PC-9 (cell line): ENCODE results near the gene TRPV5. TPM values are rescaled to one million over a fixed set of nuclear protein-coding genes. Genes with fewer than 3 reads are reported as not detected.
A peak's percentile ranks its signal among the peaks of the same experiment; 100 is the strongest.

Source experiments
- BruUV-seq: library from RNA; stranded (reverse); fragments of 400-500 nt; replicated peaks from 2 replicates; lab custom pipeline; 2021; lab: Mats Ljungman, UMichigan
- CTCF ChIA-PET: fragments of 300-600 bp; sonication (Branson Sonifier 250); formaldehyde crosslinking; loops from one replicate; lab custom pipeline; 2022; ENCODE audit warnings: antibody characterized with exemption; lab: Charles Lee
- POLR2A ChIA-PET: fragments of 300-600 bp; sonication (Branson Sonifier 250); formaldehyde crosslinking; loops from one replicate; lab custom pipeline; 2022; ENCODE audit warnings: antibody characterized with exemption; ENCODE audit not compliant: unreplicated experiment; lab: Charles Lee
- DNase-seq, 2 experiments: peaks; one replicate each; pipeline versions ENCODE4 v3.0.0 to v3.0.0-alpha.2; 2015 to 2022; ENCODE audit warnings: mixed read lengths in 1 of 2
- H2AFZ ChIP-seq: fragments of 200-600 bp; sonication (generic); 2 replicates; pipeline ENCODE4 v1.8.1; 2017; ENCODE audit warnings: antibody characterized with exemption
- H3F3A ChIP-seq: fragments of 200-600 bp; sonication (generic); 2 replicates; pipeline ENCODE4 v1.8.1; 2017; ENCODE audit warnings: antibody characterized with exemption, mild to moderate bottlenecking, low read depth; ENCODE audit not compliant: insufficient read depth
- H3K27ac ChIP-seq: fragments of 200-600 bp; sonication (generic); 2 replicates; pipeline ENCODE4 v1.6.1; 2016; ENCODE audit warnings: mixed run types
- H3K27me3 ChIP-seq: fragments of 200-600 bp; sonication (generic); 2 replicates; pipeline ENCODE4 v1.6.1; 2016; ENCODE audit warnings: low read depth, mixed run types; ENCODE audit not compliant: insufficient read depth
- H3K36me3 ChIP-seq: fragments of 200-600 bp; sonication (generic); 2 replicates; pipeline ENCODE4 v1.6.1; 2016; ENCODE audit warnings: low read depth, mixed run types
- H3K4me1 ChIP-seq: fragments of 200-600 bp; sonication (generic); replicated peaks from 2 replicates; pipeline ENCODE4 v1.6.1; 2016; ENCODE audit warnings: mixed run types; ENCODE audit not compliant: insufficient read depth
- H3K4me2 ChIP-seq: fragments of 200-600 bp; sonication (generic); 2 replicates; pipeline ENCODE4 v1.6.1; 2017; ENCODE audit warnings: mixed run types
- H3K4me3 ChIP-seq: fragments of 200-600 bp; sonication (generic); 2 replicates; pipeline ENCODE4 v1.6.1; 2016; ENCODE audit warnings: mixed run types
- H3K79me2 ChIP-seq: fragments of 200-600 bp; sonication (generic); 2 replicates; pipeline ENCODE4 v1.6.1; 2017; ENCODE audit warnings: low read depth, mixed run types
- H3K9me2 ChIP-seq: fragments of 200-600 bp; sonication (generic); 2 replicates; pipeline ENCODE4 v1.8.1; 2017; ENCODE audit warnings: mild to moderate bottlenecking; ENCODE audit not compliant: insufficient read depth
- H3K9me3 ChIP-seq: fragments of 200-600 bp; sonication (generic); 2 replicates; pipeline ENCODE4 v1.8.1; 2016; ENCODE audit warnings: low read depth; ENCODE audit not compliant: insufficient read depth
- H4K20me1 ChIP-seq: fragments of 200-600 bp; sonication (generic); 2 replicates; pipeline ENCODE4 v1.8.1; 2017; ENCODE audit not compliant: insufficient read depth
- CTCF ChIP-seq: fragments of 200-600 bp; sonication (generic); conservative IDR thresholded peaks from 2 replicates; pipeline ENCODE4 v1.6.1; 2017; ENCODE audit warnings: mixed run types, antibody characterized with exemption, mild to moderate bottlenecking, moderate library complexity
- EZH2 ChIP-seq: fragments of 200-600 bp; sonication (generic); IDR thresholded peaks from 2 replicates; pipeline ENCODE4 v1.8.0; 2017; ENCODE audit warnings: antibody characterized with exemption, low read depth
- intact Hi-C: fragments of 100-400 bp; cut with micrococcal nuclease; formaldehyde crosslinking; loops from one replicate; pipeline ENCODE4 v1.10.0; 2022; ENCODE audit not compliant: unreplicated experiment
- total RNA-seq: library from RNA; stranded (reverse); gene quantifications from 2 replicates; pipeline ENCODE4 v1.2.3, GENCODE V29; 2021

TRPV5 gene
- total RNA-seq, 1 experiment from 2014 or later = not detected

GRCh38 chr7:142879060-142879459 is 54.5 kb downstream of the TRPV5 start:
- intact Hi-C loops = no loop called here

GRCh38 chr7:142878315-142878714 is 55.2 kb downstream of the TRPV5 start:
- DNase-seq = peak in 1 of 2 experiments; percentile 52
- peaks cover 3% of the 10 kb centered on the region; the same call in 1 of the 2 replicates for H4K20me1 ChIP-seq
- BruUV-seq = no TSS peak
- H3K27ac ChIP-seq = no peak overlapping the region
- no peak overlapping the region for H3K4me3 ChIP-seq
- no peaks in the 10 kb centered on the region for H3K27me3 ChIP-seq
- no peak overlapping the region for H3K4me2 ChIP-seq
- no peaks in the 10 kb centered on the region for H3K36me3 ChIP-seq
- no peaks in the 10 kb centered on the region for H3K79me2 ChIP-seq
- POLR2A ChIA-PET = no interaction called here
- no peaks in the 10 kb centered on the region for H3K9me3 ChIP-seq
- intact Hi-C loops = no loop called here
- TF ChIP-seq EZH2 = no peak
- no peak for TF ChIP-seq CTCF
- CTCF ChIA-PET = no interaction called here
- H3K4me1 ChIP-seq = peaks cover 19% of the 10 kb centered on the region
- no peak overlapping the region for H2AFZ ChIP-seq
- no peaks in the 10 kb centered on the region for H3K9me2 ChIP-seq
- H3F3A ChIP-seq = peaks cover 5% of the 10 kb centered on the region; the same call in 1 of the 2 replicates

More at GRCh38 chr7:142879060-142879459, 54.5 kb downstream of the TRPV5 start:
- Histone ChIP-seq H3K4me2 (no peak overlapping the region), H3K4me3 (no peak overlapping the region), H3K9me2 (no peaks in the 10 kb centered on the region), H3K9me3 (no peaks in the 10 kb centered on the region), H3K79me2 (no peaks in the 10 kb centered on the region), H4K20me1 (peaks cover 3% of the 10 kb centered on the region; the same call in 1 of the 2 replicates), H3K36me3 (no peaks in the 10 kb centered on the region), H3K27ac (no peak overlapping the region), H3K4me1 (peaks cover 19% of the 10 kb centered on the region), H3K27me3 (no peaks in the 10 kb centered on the region), H2AFZ (no peak overlapping the region), H3F3A (peaks cover 5% of the 10 kb centered on the region; the same call in 1 of the 2 replicates)
- ChIA-PET POLR2A (no interaction called here), CTCF (interaction anchor here (0.6 kb wide), 1 partner anchor 336 kb away, joined by 3 read pairs; no protein-coding TSS in a partner anchor)
- TF ChIP-seq CTCF (no peak), EZH2 (no peak)
- BruUV-seq = no TSS peak
- no peak for DNase-seq

- TF ChIP-seq CTCF (no peak), EZH2 (no peak)
- BruUV-seq = no TSS peak
- H4K20me1 ChIP-seq = peaks cover 3% of the 10 kb centered on the region; the same call in 1 of the 2 replicates
- intact Hi-C loops = no loop called here
- no peak overlapping the region for H2AFZ ChIP-seq
- DNase-seq = no peak
- H3K27ac ChIP-seq = no peak overlapping the region
- peaks cover 8% of the 10 kb centered on the region; the same call in 1 of the 2 replicates for H3F3A ChIP-seq
- ChIA-PET CTCF (no interaction called here), POLR2A (no interaction called here)
- no peaks in the 10 kb centered on the region for H3K36me3 ChIP-seq
- no peaks in the 10 kb centered on the region for H3K9me3 ChIP-seq
- no peak overlapping the region for H3K4me2 ChIP-seq
- no peaks in the 10 kb centered on the region for H3K9me2 ChIP-seq
- peaks cover 12% of the 10 kb centered on the region for H3K4me1 ChIP-seq
- H3K27me3 ChIP-seq = no peaks in the 10 kb centered on the region
- no peak overlapping the region for H3K4me3 ChIP-seq
- H3K79me2 ChIP-seq = no peaks in the 10 kb centered on the region
These were observed 56.3 kb downstream of the TRPV5 start for GRCh38 chr7:142876991-142877910.
